ENCODE measurements around the gene ZNF500.
"Not testable (repeated sequence)": the region's sequence is repeated elsewhere in the genome, so short reads cannot be mapped to it uniquely, and the experiment has no call there.

Gene ZNF500

DNA sequence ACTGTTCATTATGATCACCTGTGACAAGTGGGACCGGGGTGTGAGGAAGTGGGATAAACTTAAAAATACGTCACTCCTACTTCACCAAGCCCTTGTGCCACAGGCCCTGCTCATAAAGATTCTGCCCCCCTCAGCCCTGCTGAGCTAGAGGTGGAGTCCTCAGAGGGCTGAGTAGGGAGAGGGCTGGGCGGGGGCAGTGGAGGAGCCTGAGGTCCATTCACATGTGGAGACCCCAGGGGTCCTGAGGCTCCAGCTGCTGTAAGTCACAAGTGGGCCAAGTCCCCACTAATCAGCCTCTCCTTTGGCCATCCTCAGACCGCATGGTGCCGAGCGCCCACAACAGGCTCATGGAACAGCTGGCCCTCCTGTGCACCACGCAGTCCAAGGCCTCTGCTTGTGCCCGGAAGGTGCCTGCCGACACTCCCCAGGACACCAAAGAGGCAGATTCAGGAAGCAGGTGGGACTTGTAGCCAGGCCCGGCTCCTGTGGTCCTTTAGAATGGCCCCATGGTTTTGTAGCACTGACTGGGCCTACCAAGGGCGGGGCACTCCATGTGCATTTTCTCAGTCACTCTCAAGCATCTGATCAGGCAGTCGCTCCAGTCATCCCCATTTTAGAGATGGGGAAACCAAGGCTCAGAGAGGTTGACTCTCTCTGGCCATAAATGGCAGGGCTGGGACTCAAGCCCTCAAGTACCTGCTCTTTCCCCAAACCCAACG, 22.2 kb downstream of the ZNF500 start:
- no peak for DNase-seq (ENCODE audit: low read depth)
- TF ChIP-seq CTCF (IDR thresholded peaks at IDR 0.05; ENCODE audit: insufficient read depth, low read depth, low read length, missing control alignments): no peak
- no peak overlapping the region for H3K4me3 ChIP-seq (ENCODE audit: low read length)

DNA sequence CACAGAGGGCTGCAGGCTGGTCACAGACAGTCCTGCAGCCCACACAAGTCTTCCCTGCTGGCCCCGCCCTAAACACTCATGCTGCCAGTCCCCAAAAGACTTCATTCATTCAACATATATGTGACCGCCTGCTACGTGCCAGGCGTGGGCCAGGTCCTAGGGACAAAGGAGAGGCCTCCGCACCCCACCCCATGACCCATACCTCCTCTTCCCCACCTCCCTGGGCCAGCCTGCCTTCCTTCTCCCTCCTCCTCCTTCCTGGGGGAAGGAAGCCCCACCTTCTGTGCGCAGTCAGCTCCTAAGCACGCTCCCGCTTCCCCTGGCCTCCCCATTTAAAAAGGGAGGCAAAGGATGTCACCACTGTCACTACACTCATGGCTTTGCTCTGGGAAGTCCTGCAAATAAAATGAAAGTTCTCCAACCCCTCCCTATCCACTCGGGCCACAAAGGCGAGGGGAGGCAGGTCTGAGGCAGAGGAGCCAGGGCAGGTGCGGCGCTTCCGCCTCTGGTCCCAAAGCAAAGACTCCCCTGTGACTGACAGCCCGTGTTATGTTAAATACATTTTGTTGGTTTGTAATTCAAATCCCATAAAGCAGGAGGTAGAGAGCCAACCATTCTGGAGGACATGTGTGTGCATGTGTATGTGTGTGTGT, 23.6 kb downstream of the ZNF500 start:
- TF ChIP-seq CTCF (IDR thresholded peaks at IDR 0.05; ENCODE audit: insufficient read depth, low read depth, low read length, missing control alignments): no peak
- peak; percentile 40 for DNase-seq (ENCODE audit: low read depth)
- H3K4me3 ChIP-seq (ENCODE audit: low read length): peak overlapping the region; percentile 39

DNA sequence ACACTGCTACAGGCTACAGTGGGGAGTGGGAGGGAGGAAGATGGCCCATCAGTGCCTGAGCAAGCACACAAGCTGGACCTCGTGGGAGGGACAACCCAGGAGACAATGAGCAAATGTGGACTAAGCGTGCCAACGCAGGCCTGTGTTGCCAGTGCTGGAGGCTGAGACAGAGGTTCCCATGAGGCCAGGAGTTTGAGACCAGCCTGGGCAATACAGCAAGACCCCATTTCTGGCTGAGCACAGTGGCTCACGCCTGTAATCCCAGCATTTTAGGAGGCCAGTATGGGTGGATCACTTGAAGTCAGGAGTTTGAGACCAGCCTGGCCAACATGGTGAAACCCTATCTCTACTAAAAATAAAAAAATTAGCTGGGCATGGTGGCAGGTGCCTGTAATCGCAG, 28.6 kb downstream of the ZNF500 start:
- H3K4me3 ChIP-seq (ENCODE audit: low read length); DNase-seq (ENCODE audit: low read depth): not testable (repeated sequence)

DNA sequence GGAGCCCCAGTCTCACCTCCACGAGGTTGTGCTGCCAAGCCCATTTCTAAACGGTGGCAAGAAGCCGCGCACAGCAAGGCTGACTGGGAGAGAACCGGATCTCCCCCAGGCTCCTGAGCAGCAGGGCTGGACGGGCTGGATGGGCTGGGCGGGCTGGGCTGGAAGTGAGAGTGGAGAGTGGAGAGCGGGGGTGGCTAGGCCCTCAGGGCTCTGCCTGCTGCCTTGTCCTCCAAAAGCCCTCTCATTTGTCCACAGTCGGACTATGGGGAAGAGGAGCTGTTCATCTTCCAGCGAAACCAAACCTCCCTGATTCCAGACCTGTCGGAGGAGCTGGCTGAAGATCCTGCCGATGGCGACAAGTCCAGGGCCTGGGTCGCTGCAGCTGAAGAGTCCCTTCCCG, 29.4 kb downstream of the ZNF500 start:
- peak; percentile 8 for DNase-seq (ENCODE audit: low read depth)
- no peak overlapping the region for H3K4me3 ChIP-seq (ENCODE audit: low read length)
- TF ChIP-seq CTCF (IDR thresholded peaks at IDR 0.05; ENCODE audit: insufficient read depth, low read depth, low read length, missing control alignments): no peak

GRCh38 chr16:4736546-4736945, 30.4 kb downstream of the ZNF500 start:
- DNase-seq (ENCODE audit: low read depth): no peak
- H3K4me3 ChIP-seq (ENCODE audit: low read length): no peak overlapping the region

DNA sequence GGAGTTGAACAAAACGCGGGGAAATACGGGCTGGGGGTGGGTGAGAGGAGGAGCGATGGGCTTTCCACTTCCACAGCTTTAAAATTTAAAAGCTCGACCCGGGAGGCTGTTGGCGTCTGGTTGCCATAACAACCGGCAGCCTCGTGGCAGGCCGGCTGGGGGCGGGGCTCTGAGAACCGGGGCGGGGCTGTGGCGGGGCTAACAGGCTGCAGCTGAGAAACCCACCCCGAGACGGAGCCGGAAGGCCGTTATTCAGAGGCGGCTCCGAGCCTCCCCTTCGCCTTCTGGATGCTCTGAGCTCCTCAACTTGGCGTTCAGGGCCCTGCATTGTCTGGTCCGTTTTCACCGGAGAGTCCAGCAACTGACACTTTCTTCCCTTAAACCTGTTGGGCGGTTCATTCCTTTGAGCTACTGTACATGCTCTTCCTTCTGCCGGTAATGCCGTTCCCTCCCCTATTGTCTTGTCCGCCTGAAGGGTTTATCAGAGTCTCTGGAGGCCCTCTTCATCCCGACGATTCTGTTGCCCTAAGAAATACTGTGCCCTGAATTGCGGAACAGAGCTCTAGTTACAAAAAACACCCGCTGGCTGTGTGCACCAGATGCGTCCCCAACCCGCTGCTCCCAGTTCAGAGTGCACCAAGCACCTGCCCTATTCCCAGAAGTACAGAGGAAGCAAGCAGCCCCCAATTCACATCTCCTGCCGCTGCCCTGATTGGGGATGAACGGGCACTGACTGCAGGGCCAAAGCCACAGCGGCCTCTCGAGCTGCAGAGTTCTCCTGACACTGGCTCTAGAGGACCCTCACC, 32.0 kb downstream of the ZNF500 start:
- no peak for TF ChIP-seq CTCF (IDR thresholded peaks at IDR 0.05; ENCODE audit: insufficient read depth, low read depth, low read length, missing control alignments)
- DNase-seq (ENCODE audit: low read depth): peak; percentile 81
- peak overlapping the region; percentile 84 for H3K4me3 ChIP-seq (ENCODE audit: low read length)

More at GRCh38 chr16:4736546-4736945, 30.4 kb downstream of the ZNF500 start:
- no peak for TF ChIP-seq CTCF (IDR thresholded peaks at IDR 0.05; ENCODE audit: insufficient read depth, low read depth, low read length, missing control alignments)

DNA sequence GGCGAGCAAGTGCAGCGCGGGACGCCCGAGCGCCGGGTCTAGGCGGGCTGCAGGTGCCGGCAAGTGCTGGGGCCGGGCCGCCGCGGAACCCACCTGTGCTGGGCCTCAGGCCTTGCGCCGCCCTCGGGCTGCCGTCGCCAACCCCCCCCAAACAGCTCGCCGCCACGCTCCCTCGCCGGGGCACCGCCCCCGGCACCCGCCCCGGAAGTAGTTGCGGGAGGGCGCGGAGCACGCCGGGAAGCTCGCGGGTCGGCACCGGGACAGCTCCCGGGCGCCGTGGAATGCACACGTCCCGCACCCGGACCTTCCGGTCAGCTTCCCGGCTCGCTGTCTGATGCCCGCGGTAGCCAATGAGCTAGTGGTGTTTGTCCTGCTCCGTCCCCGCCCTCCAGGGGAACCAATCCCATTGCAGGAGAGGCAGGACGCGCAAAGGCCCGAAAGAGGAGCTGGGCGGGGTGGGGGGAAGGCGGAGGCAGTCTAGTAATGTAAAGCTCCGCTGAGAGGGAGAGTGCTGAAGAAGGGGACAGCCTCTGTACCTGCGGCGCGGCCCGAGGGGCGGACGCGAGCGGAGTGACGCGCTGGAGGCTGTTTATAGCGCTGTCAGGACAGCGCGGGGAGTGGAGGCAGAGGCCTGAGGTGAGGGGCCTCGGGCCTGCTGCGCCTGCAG, 32.8 kb downstream of the ZNF500 start, which contains the start of the genes ANKS3 and DNAAF8:
TSS of gene ANKS3 (minus strand) at position 209 of the 667 bp plus-strand sequence. CDS start 4,122 bp downstream, outside the sequence.
TSS of gene DNAAF8 (plus strand) at position 475 of the 667 bp plus-strand sequence. CDS start 1,978 bp downstream, outside the sequence.
- peak; percentile 99 for DNase-seq (ENCODE audit: low read depth)
- no peak for TF ChIP-seq CTCF (IDR thresholded peaks at IDR 0.05; ENCODE audit: insufficient read depth, low read depth, low read length, missing control alignments)
- H3K4me3 ChIP-seq (ENCODE audit: low read length): peak within 1 kb of the TSS; percentile 84

Measured in epithelial cell of esophagus (primary cell).